ENCODE measurements around the gene HMGCS2.

HMGCS2 gene

DNA sequence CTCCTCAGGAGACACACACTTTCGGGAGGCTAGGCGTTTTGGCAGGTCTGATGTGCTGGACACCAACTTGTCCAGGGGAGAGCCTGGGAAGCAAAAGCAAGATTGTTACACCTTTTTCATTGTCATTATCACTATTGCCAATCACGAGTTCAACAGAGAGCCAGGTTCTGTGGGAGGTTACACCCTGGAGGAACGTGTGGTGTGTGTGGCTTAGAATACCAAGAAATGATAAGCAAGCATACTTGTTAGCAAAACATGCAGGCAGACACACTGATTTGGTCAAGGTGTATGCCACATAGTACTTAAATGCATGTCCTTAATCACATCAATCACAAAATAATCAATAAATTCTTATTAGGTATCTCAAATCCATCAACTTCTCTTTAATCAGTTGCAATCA lies 16.1 kb downstream of the HMGCS2 start:
- no peak for DNase-seq

- DNase-seq, result no peak
Measured at GRCh38 chr1:119748040-119748439, 20.7 kb downstream of the HMGCS2 start.

DNA sequence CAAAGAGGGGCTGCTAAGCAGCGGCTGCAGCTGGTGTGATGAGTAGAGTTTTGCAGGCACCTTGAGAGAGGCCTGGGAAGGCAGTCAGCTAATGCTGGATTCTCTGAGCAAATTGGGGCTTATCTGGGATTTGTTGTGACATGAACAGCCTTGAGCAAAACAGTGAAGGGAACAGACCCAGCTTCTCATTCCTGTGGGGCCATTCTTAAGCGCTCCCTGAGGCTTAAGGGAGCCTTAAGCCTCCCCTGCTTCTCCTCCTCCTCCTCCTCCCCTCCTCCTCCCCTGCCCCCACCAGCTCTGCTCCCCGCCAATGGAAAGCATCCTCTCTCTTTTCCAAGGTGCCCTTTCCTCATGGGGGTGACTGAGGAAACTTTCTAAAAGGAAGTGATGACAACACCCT lies 21.3 kb downstream of the HMGCS2 start:
- no peak for DNase-seq

DNA sequence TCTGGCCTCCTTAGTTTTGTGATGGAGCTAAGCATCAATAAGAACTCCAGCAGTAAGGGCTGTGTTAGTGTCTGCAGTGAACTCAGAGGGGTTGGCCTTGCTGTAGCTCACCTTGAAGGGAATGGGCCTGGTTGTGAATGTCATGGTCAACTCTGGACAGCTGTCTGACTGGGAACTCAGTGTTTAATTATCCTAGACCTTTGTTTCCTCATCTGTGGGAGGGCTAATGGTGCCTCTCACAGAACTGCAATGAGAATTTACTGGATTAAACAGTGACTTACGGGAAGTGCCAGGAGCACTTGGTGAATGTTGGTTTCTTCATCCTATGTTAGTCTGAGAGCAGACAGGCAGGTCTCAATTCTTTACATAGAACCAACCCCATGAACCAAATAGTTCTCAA lies 23.7 kb downstream of the HMGCS2 start:
- DNase-seq, result no peak

DNA sequence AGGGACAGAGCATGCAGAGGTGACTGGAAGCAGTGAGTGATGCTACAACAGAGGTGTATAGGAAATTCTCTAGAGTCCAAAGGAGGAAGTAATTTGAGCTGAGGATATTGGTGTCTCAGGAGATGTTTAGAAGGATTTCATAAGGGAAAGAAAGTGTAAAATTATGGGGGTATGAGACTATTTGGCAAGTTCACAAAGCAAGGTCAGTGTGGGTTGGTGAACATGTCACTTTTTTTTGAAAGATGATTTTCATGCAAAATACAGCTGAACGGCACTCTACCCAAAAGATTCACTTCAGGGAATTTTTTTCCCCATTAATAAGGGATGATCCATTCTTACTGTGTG lies 24.1 kb downstream of the HMGCS2 start:
- no peak for DNase-seq

GRCh38 chr1:119743776-119744597 lies 24.7 kb downstream of the HMGCS2 start:
- DNase-seq, result no peak

DNA sequence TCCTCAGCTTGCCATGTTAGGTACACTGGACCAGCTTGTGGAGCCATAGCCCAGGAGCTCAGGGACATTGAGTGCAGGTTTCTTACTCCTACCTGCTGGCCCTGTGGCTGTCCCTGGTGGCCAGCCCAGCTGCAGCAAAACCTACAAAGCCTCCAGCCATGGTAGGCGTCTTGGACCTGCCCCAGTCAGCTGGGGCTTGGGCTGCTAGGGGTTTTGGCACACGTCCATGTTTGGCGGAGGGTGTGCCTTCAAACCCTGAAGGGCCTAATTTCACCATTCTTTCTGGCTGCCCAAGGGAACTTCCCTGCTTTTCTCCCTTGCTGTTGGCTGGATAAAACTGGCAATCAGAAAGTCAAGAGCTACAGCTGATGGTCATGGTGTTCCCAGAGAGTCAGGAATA lies 25.4 kb downstream of the HMGCS2 start:
- no peak for DNase-seq

DNA sequence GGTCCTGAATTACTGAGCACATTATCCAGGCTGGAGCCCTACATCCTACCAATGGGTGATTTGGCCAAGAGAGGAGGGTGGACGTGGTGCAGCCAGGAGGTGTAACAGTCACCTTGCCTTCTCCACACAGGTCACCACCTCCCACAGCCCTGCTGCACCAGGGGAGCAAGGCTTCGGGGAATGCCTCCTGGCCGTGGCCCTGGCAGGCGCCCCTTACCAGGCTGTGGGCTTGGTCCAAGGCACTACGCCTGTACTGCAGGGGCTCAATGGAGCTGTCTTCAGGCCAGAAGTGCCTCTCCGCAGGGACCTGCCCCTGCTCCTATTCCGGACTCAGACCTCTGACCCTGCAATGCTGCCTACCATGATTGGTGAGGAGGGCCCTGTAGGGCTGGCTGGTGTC lies 26.0 kb downstream of the HMGCS2 start:
- no peak for DNase-seq

DNA sequence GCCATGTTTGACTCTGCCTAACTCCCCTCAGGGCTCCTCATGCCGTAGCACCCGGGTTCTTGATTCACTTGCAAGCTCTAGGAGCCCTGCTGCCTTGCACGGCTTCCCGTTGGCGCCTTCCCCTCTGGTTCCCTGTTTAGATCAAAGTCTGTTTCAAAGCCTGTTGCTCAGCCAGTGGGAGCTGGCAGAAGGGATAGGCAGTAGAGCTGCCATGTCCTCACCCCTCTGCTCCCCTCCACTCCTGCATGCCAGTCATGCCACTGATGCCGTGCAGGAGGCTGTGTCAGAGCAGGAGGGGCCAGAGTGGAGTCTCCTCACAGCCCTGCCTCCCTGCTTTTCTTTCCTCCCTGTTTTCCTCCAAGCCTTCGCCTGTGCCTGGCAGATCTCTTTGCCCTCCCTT lies 26.5 kb downstream of the HMGCS2 start:
- no peak for DNase-seq

- no peak for DNase-seq
Measured at GRCh38 chr1:119740896-119741780, 27.6 kb downstream of the HMGCS2 start.

DNA sequence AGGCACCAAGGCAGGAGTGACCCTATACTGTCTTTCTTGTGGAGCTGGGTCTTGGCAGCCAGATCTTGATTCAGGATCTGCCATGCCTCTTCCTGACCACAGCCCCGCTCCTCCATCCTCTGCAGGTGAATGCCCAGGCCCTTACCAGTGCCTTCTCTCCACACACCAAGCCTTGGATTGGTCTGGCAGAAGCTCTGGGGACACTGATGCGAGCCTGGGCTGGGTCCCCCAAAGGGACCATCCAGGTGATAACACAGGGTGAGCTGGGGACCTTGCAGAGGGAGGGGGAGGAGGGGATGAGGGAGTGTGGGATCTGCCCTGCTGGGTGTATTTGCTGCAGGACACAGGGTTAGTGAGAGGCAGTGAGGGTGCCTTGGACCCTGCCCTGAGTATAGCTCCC lies 28.4 kb downstream of the HMGCS2 start:
- no peak for DNase-seq

GRCh38 chr1:119739150-119739549 lies 29.6 kb downstream of the HMGCS2 start:
- no peak for DNase-seq

GRCh38 chr1:119738100-119738720 lies 30.5 kb downstream of the HMGCS2 start:
- DNase-seq, result no peak

DNA sequence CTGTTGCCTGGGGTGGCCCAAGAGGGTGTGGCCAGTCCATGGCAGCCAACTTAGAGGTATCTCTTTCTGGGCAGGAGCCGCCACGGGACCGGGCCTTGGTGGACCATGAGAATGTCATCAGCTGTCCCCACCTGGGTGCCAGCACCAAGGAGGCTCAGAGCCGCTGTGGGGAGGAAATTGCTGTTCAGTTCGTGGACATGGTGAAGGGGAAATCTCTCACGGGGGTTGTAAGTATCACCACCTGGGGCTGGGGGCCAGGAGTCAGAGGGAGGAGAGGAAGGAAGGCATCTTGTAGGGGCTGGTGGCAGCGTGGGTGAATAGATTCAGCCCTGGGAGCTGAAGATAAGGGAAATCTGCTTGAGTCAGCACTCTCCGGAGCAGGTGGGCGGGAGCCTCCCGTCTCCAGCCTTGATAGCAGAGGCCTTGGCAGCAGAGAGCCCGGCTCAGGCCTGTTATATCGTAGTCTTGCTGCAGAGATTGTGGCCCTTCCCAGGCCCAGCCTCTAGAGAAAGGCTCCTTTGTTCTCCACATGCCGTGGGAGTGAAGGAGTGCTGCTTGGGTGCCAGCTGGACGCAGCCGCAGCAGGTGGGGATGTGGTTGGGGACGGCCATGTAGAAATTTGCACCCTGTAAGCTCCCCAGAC lies 31.5 kb downstream of the HMGCS2 start:
- DNase-seq, result no peak

DNA sequence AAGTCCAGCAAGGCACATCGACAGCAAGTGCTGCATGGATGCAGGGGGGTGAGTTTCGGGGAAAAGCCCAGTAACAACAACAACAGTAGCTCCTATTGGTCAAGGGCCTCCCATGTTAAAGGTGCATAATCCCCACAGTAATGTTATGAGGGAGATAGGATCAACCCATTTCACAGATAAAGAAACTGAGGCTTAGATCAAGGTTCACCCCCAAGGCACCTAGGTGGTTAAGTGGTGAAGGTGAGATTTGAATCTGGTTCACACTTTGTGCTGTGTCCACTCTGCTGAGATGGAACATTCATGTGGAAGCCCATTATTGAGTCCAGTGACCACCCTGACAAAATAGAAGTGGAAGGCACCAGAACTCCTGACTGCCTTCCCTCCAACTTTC lies 32.1 kb downstream of the HMGCS2 start:
- no peak for DNase-seq

DNA sequence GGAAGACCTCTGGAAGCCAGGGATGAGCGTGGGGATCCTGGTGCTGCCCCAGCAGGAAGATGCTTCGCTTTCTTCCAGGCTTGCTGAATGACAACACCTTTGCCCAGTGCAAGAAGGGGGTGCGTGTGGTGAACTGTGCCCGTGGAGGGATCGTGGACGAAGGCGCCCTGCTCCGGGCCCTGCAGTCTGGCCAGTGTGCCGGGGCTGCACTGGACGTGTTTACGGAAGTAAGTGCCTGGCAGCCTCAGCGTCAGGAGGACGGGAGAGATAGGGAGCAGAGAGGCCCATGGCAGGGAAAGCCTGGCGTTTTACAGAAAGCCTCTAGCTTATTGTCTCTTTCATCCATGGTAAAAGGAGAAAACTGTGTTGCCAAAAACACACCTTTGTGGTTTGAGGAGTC lies 33.5 kb downstream of the HMGCS2 start:
- no peak for DNase-seq

- no peak for DNase-seq
Measured at GRCh38 chr1:119733754-119734153, 35.0 kb downstream of the HMGCS2 start.

- no peak for DNase-seq
Measured at GRCh38 chr1:119732465-119733168, 36.1 kb downstream of the HMGCS2 start.

- no peak for DNase-seq
Measured at GRCh38 chr1:119731741-119732430, 36.8 kb downstream of the HMGCS2 start.

- DNase-seq, result no peak
Measured at GRCh38 chr1:119731060-119731459, 37.6 kb downstream of the HMGCS2 start.

GRCh38 chr1:119729044-119729443 lies 39.7 kb downstream of the HMGCS2 start:
- DNase-seq, result no peak

- DNase-seq, result no peak
Measured at GRCh38 chr1:119727991-119728390, 40.7 kb downstream of the HMGCS2 start.

All from GOT3 (cell line).